Sigmoid colon (tissue), 4 donors: ENCODE measurements around the gene RNASE7.
"Not testable (repeated sequence)": the region's sequence is repeated elsewhere in the genome, so short reads cannot be mapped to it uniquely, and the experiment has no call there.

Experiments used
- EP300 ChIP-seq, 4 donors: sonication (generic); formaldehyde crosslinking; IDR thresholded peaks; one replicate each; pipeline ENCODE4 v1.6.1; 2017; ENCODE audit warnings: antibody characterized with exemption in 4 of 4
- POLR2A ChIP-seq, 2 donors: fragments of 450-650 bp; IDR thresholded peaks; one replicate each; pipeline ENCODE4 v1.6.1; 2016; ENCODE audit warnings: antibody characterized with exemption in 2 of 2, mild to moderate bottlenecking in 2 of 2, moderate library complexity in 2 of 2

- TF ChIP-seq POLR2A, EP300 (IDR thresholded peaks at IDR 0.05): not testable (repeated sequence)
These were observed 32.4 kb upstream of the RNASE7 start for GRCh38 chr14:21009721-21010120.
